K562 (cell line): Measurements from ENCODE around the gene DNAJB12. TPM values are rescaled to one million over a fixed set of nuclear protein-coding genes. Genes with fewer than 3 reads are reported as not detected.

Experiments
- ASH1L ChIP-seq: fragments of 450-650 bp; IDR thresholded peaks from 2 replicates; pipeline ENCODE4 v1.6.1; 2018; ENCODE audit warnings: borderline replicate concordance, mild to moderate bottlenecking, low read depth; ENCODE audit not compliant: partially characterized antibody
- CHAMP1 ChIP-seq: fragments of 450-650 bp; IDR thresholded peaks from 2 replicates; pipeline ENCODE4 v1.6.1; 2016; ENCODE audit warnings: mild to moderate bottlenecking
- HDAC6 ChIP-seq: IDR thresholded peaks from 2 replicates; pipeline ENCODE4 v1.6.1; 2012; ENCODE audit warnings: low read depth, mild to moderate bottlenecking, control low read depth, inconsistent platforms, low read length, moderate library complexity
- KDM2B ChIP-seq: fragments of 250-450 bp; sonication (Bioruptor Pico); IDR thresholded peaks from 2 replicates; pipeline ENCODE4 v1.8.0; 2021; ENCODE audit warnings: mild to moderate bottlenecking, moderate library complexity
- RBM14 ChIP-seq: fragments of 200-400 bp; formaldehyde crosslinking; IDR thresholded peaks from 2 replicates; pipeline ENCODE4 v1.6.1; 2018; ENCODE audit warnings: low read depth, mild to moderate bottlenecking, low read length, moderate library complexity, borderline replicate concordance; ENCODE audit not compliant: insufficient read depth
- RREB1 ChIP-seq: fragments of 250-450 bp; sonication (Bioruptor Pico); IDR thresholded peaks from 2 replicates; pipeline ENCODE4 v1.4.0; 2020
- TFE3 ChIP-seq: fragments of 450-650 bp; formaldehyde crosslinking; IDR thresholded peaks from 2 replicates; pipeline ENCODE4 v1.4.0; 2020; ENCODE audit warnings: mild to moderate bottlenecking, mixed read lengths
- polyA plus RNA-seq, 8 experiments: library from polyadenylated mRNA; depleted of rRNA in 4 of 8; stranded (reverse) in 5 of 8; unstranded in 3 of 8; fragments of >200 nt; fragmentation: Nextera tagmentation in 2 of 8; fragmentation: Illumina TruSeq in 1 of 8; extraction: Ambion mirVana in 2 of 8; extraction: Trizol in 1 of 8; gene quantifications; 2 replicates each; pipeline versions ENCODE4 v1.2.1 to v1.2.3, GENCODE V29; 2011 to 2014; ENCODE audit warnings: inconsistent platforms in 1 of 8, missing spikeins in 1 of 8
- total RNA-seq, 7 experiments: library from RNA; depleted of rRNA in 6 of 7; stranded (reverse); fragments of >200 nt in 6 of 7; fragmentation: Illumina TruSeq in 2 of 7; extraction: Trizol in 2 of 7; gene quantifications; 2 replicates each; pipeline versions ENCODE4 v1.2.1 to v1.2.3, GENCODE V29; 2011 to 2021; ENCODE audit warnings: low replicate concordance in 1 of 7

The DNAJB12 gene
- total and polyA plus RNA-seq, 9 of the 15 experiments (the other 6 are each of a cell fraction or from before 2014, with no cell fraction given): 3.5 to 31.5 (median 20.3) TPM

GRCh38 chr10:72328045-72328828 is 26.5 kb downstream of the DNAJB12 start (continued):
- no peak for TF ChIP-seq CHAMP1
- no peak for TF ChIP-seq KDM2B (CRISPR knock-in tag)
- TF ChIP-seq TFE3 (CRISPR knock-in tag): no peak
- no peak for TF ChIP-seq ASH1L
- no peak for TF ChIP-seq HDAC6
- TF ChIP-seq RBM14: no peak
- peak; percentile 79; the same call in 1 of the 2 replicates for TF ChIP-seq RREB1 (CRISPR knock-in tag)
